RKO (cell line): ENCODE results near the gene MINDY3.

ENCODE experiments used
- DNase-seq: peaks from one replicate; pipeline ENCODE4 v3.0.0-alpha.2; 2016; ENCODE audit warnings: low spot score

Gene MINDY3

DNA sequence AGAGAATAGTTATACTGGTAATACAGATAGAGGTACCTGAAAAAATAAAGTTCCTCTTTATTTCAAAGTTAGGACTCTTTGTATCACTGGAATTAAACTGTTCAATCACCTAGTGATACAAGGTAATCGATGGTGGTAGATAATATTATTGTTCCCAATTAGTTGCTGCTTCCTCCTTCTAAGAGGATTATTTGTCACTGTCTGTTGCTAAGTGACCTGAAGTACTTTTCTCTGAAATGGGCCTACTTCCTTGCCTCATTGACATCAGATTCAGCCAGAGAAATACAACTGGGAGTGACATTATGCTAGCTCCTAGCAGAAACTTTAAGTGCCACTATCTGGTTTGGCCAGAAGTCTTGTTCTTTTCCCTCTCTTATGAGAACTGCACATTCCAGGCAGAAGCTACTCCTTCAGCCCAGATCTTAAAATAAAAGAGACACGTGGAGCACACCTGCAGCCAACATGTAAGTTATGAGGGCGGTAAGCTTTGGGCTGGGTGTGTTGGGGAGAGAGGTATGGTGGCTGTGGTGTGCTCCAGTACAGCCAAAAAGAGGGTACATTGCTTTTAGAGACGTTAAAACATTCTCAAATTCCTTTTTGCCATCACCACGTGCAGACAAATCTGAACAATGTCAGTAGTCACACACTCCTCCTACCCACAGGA, 54.8 kb downstream of the MINDY3 start:
- no peak for DNase-seq

DNA sequence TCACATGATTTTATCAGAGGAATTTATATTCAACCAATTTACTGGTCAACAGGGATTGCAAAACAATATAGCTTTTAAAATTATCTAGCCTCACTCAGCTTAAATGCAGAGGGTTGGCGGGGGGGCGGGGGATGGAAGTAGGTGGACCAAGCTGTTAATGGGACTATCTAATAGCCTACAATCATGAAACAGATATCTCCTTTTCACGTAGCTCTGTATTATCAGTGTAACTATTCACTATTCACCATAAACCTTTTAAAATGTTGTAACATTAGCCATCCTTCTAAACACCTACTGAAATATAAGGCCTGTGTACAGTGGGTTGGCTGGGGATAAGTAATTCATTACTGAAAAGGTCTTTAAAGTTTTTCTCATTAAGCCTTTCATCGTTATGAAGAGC, 56.2 kb downstream of the MINDY3 start:
- DNase-seq, result no peak

DNA sequence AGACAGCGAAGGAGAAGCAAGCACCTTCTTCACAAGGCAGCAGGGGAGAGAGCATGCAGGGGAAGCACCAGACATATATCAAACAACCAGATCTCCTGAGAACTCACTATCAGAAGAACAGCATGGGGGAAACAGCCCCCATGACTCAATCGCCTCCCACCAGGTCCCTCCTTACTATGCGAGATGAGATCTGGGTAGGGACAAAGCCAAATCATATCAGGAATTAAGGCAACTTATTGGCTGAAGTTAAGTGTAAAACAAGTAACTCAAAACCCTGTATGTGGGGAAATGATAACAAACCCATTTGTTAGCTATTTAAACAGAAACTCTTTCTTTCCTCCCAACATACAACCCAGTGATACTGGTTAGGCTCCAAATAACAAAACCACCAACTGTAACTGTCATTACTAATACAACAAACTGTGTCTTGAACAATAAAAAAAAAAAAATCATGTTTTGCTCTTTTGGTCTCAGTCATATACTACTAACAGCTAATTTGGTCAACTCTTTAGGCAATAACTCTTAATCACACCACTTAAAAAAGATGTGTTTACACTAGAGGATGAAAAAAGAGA, 57.8 kb downstream of the MINDY3 start:
- no peak for DNase-seq

DNA sequence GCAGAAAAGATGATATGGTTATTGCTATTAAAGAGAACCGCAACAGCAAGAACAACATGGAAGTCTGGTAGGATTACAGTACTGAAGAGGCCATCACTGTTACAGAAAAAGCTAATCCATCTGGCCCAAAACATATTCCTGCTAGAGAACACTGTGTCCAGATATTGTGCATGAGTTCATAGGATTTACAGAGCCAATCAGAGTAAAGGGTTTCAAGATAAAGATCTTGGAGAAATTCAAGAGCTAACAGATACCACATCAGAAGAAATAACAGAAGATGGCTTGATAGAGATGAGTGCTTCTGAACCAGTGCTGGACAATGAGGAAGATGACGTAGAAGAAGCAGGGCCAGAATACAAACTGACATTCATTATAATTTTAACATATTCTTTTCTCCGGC, 58.7 kb downstream of the MINDY3 start:
- no peak for DNase-seq

DNA sequence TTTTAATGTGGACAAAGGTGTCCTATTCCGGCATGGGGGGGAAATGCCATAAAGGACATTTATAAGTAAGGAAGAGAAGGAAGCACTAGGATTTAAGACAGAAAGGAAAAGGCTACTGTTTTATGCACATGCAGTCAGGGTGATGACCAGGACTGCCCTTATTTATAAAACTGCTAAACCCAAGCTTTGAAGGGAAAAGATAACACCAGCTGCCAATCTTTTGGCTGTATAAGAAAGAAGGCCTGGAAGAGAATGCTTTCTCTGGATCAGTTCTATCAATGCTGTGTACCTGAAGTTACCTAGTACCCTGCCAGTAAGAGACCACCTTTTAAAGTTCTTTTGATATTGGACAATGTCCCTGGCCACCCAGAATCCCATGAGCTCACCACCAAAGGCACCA, 59.2 kb downstream of the MINDY3 start:
- DNase-seq, result no peak

DNA sequence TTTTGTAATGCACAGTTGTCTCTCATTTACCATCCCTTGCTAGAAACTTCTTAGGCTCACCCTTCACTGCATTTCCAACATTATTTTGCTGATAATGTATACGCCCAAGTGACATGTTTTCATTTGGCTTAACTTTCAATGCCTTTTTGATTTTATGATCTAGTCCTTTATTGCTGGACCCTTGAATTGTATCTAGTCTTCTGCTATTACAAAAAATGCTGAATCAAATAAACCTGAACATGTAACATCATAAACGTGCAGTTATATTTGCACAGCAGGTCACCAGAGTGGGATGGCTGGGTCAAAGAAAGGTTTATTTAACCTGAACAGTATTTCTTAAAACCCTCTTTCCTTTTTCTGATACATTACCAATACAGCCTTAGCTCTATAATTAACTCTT, 63.0 kb downstream of the MINDY3 start:
- no peak for DNase-seq

DNA sequence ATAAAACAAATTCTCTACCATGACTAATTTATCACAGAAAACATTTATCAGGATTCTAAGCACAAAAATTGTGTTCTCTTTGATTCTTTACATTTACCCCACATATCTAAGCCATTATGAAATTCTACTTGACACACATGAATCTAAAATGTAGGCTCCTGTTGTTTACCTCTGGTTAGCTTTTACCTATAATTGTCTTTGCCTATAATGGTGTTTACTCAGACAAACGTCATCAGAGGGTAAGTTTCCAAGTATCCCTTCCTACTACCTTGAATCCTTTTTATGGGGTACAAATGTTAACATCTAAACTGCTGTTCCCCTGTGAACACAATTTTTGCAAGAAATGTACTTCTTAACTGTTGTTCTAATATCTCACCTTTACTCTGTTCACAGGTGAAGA, 63.5 kb downstream of the MINDY3 start:
- no peak for DNase-seq

DNA sequence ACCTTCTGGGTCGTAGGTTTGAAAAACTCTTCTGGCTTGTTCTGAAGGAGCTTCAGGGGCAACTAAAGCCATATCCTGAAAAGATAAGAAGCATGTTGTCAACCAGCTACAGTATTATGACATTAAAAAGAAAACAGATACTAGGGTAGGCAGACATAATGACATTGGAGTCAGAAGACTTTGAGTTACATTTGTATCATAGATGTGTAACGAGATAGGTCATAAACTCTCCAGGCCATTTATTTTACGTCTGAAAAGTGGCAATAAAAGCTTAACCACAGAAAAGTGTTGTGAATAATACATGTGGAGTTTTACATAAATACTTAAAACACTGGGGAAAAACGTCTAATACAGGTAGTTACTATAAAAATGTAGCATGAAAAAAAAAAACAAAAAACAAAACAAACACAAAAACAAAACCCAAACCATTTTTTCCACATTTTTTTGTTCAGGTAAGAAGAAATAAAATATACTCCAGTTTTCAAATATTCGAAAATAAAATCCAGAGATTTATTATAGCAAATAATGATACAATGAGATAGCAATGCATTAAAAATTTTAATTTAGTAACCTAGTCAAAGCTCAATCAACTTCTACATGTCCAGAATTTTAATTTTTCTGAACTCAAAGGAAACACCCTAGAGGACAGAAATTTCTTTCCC, 64.1 kb downstream of the MINDY3 start:
- DNase-seq, result no peak

DNA sequence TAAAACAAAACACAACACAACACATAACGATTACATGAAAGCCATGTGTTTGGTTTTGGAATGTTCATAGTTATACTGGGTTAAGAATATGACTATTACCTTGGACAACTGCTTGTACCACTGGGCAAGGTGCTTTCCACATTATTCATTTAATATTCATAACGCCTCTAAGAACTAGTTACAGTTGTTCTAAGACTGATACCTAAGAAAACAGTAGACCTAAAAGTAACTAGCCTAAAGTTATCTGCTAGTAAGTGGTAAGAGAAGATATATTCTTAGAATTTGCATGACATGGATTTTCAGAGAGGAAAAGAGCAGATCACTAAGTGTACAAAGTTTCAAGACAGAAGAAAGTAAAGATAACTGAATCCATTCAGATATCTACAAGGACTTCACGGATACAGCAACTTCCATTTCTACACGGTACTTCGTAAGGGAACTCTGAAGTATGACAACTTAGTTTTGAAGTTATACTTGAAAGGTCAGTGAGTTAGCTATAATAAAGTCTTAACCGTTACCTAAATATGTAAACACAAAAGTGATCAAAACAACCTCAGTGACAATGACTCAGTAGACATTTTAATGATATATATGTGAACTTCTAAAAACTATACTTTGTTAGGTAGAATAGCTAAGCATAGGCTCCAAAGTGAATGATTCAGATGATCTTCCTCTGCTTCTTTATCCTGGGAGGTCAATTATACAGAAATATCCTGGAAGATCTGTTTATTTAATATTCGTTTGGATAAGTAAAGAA, 65.1 kb downstream of the MINDY3 start:
- no peak for DNase-seq

DNA sequence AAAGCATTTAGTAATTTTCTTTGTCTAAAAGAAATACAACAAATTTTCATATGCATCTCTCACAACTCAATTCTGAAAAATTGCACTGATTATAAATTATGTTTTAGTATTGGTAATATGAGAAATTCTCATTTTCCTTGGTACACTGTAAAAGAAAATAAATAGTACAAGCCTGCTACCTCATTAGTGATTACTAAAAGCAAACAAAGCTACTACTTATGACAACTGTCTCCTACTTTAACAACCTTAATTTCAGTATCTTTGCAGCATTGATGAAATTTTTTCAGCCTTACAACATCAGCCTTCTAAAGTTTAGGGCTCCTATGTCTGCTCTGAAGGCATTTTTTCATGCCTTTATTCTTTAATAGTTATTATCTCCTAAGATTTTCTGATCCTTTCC, 65.7 kb downstream of the MINDY3 start:
- no peak for DNase-seq

DNA sequence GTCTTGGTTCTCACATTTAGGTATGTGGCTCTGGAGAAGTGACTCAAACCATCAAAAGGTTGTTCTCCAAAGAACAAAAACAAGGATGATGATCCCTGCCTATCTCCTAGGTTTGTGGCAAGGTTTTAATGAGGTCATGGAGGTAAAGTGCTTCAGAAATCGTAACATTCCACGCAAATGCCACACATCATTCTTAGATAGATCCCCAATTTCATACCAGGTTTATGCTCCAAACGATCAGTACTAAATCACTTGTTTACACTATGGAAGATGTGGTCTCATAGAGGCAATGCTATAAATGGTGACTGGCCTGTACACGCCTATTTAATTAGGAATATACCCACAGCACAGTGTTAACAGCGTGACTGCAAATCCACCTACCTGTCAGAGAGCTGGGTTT, 66.6 kb downstream of the MINDY3 start:
- no peak for DNase-seq

DNA sequence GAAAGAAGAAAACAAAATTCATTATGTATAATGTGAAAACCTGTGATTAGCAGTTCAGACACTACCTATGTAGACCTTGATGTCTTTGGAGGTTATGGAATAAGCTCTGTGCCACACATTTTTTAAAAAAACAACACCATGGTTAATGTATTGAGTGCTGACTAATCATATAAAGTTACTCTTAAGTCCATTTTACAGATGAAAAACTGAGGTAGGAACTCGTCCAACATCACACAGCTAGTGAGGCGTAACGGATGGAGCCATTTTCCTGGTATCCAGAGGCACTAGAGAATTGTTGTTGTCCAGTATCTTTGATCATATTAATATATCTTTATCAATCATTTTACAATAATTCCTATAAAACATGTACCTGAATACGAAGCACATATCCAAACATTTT, 67.5 kb downstream of the MINDY3 start:
- no peak for DNase-seq

DNA sequence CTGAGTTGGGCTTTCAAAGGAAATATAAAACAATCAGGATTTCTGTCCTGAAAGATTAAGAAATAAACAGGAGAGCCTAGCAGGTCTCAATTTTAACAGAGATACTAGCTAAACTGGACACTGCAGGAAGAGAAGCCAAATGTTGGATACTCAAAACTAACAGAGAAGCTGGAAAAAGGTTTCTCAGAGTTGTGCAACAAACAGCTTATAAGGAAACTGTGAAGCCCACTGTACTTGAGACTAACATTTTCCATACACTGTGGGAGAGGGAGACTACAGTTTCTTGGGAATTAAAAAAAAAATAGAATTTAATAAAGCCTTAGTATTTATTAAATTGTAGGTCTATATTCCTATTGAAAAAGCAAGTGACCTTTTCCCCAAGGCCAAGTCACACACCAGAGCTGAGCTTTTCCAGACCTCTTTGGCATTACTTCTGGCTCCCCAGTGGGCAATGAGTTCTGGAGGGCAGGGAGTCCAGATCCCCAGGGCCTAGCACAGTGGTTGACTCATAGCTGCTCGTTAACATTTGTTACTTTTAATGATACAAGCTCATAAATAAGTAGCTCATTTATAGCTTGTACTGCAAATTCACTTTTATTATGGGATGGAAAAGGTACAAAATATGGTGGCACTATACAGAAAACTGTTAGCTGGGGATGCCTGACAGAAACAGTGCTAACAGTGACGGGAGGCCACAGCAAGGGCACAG, 68.3 kb downstream of the MINDY3 start:
- DNase-seq, result no peak

DNA sequence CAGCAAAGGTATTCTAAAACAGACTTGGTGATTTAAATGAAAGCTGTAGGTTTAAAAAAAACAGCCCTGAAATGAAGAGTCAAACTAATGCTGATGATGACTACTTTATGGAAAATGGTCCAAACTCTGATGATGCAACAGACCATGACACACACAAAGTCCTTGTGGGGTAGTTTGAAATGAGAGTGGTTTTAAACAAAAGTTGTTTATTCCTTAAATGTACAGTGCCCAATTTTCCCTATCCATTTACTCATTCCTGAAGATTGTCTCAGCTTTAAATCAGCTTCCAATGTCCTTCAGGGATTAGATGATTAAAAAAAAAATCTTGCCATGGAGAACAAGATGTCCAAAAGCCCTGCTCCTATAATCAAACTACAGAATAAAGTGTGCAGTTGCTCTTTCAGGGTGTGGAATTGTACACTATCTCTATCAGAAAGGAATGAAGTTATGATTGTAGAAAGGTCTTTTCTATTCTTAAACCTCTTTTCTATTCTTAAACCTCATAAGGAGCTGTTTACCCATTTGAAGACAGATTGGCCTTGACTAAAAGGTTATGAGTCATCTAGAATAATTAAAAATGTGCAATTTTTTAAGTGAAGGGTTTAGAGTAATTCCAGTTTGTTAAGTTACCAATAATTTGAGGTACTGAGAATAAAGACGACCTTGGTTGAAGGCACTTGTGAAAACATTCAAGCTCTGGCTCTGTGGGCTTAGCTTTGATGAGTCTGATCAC, 70.3 kb downstream of the MINDY3 start:
- peak; percentile 40 for DNase-seq

DNA sequence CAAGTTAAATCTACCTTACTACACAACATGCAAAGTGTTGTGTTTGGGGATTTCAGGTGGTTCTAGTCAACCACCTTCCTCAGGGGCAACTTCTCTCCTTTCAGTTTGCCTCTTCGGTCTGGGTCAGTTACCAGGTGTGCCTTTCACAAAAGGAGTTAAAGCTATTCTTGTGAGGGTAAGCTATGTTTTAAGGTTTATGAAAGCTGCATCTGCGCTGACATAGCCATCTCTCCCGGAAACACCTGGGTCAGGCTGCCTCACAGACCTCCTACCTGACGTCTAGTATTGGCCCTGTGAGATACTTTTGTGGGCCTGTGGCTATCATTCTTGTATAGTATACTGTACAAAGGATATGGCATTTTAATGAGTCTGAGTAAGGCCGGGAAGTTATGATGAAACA, 72.9 kb downstream of the MINDY3 start:
- DNase-seq, result no peak

DNA sequence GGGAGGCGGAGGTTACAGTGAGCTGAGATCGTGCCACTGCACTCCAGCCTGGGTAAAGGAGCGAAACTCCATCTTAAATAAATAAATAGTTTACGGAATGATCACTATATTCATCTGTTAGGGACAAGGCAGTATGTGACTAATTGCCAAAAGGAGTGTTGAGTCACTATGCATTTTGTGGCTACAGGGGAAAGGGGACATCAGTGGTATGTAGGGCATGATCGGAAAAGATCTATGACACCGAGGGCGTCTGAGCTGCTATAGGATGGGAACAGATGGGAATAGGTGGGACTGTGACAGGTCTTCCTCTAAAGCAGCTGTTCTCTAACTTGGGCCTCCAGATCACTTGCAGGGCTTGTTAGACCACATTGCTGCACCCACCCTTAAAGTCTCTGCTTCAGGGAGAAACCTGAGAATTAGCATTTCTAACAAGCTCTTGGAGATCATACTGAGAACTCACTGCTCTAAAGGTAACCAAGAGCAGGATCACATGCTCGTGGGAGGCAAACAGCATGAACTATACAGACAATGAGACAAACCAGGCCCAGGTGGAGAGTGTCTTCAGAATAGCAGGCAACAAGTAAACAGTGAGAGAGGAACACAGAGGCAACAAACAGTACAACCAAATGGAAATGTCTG, 75.5 kb downstream of the MINDY3 start:
- no peak for DNase-seq

DNA sequence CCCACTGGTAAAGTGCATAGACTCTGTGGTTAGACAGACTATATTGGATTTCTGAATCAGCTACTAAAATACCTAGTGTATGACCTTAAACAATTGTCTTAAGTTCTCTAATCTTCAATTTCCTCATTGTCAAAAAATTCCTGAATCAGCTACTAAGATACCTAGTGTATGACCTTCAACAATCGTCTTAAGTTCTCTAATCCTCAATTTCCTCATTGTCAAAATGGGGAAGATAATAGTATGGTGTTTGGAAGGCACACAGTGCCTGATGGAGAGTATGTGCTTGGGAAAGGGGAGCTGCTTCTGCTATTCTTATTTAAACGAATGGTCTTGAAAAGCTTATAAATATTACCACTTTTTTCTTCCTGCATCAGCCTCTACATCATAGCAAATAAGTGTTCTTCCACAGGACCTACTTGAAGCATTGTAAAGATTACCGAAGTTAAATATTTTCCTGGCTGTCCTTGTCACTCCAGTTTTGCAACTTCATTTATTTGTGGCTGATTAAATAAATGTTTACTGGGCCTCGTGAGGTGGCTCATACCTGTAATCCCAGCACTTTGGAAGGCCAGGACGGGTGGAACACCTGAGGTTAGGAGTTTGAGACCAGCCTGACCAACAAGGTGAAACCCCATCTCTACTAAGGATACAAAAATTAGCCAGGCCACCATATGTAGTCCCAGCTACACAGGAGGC, 76.2 kb downstream of the MINDY3 start:
- DNase-seq, result no peak

DNA sequence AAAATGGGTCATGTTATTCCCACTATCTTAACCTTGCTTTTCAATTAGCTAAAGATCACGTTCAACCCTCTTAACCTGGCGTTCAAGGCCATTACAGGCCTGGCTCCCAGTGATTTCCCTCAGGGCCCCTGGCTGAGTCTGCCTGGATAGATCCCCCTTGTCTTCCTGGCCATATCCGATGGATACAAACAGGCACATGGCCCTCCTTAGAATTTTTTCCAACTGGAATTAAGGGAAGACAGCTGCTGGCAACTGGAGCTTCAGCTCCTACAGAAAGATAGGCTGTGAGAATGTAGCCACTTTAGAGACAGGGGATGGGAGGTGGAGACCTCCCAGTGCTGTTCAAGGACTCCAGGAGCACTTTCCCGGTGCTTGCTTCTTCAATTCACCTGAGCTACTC, 77.5 kb downstream of the MINDY3 start:
- no peak for DNase-seq

DNA sequence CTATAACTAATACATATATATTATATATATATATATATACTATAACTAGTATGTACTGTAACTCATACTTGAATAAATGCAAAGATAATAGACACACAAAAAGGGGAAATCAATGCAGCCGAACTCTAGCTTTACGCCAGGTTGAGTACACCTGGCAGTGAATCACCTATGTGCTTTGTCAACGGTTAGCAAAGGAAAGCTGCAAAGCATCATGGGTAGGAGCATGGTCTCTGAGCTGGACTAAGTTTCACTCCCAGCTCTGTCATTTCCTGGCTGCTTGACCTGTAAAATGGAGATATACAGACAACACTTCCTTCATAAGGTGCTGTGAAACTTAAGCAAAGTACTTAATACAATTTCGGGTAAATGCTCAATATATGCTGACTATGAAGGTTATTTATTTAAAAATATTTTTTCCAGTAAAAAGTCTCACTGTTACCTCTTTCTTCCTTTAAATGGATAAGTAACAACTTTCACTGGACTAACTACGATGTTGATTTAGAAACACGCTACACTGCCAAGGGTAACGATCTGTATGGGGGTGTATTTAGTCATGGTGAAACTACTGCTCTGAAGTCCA, 78.8 kb downstream of the MINDY3 start:
- no peak for DNase-seq
